HUES48 (cell line): Measurements from ENCODE around the gene LGALS8.

Experiments
- H3K27ac ChIP-seq: one replicate; pipeline ENCODE4 v1.7.0; 2013; ENCODE audit warnings: low read depth, low read length, inconsistent platforms
- H3K27me3 ChIP-seq: 2 replicates; pipeline ENCODE4 v1.6.1; 2013; ENCODE audit warnings: mild to moderate bottlenecking, low read length; ENCODE audit not compliant: control insufficient read depth, insufficient read depth
- H3K36me3 ChIP-seq: 2 replicates; pipeline ENCODE4 v1.6.1; 2013; ENCODE audit warnings: low read length; ENCODE audit not compliant: control insufficient read depth, insufficient read depth
- H3K4me1 ChIP-seq: 2 replicates; pipeline ENCODE4 v1.6.1; 2013; ENCODE audit warnings: mild to moderate bottlenecking, low read length; ENCODE audit not compliant: control insufficient read depth, insufficient read depth
- H3K4me3 ChIP-seq: 2 replicates; pipeline ENCODE4 v1.5.1; 2013; ENCODE audit warnings: mild to moderate bottlenecking, low read depth, low read length
- H3K9ac ChIP-seq: 2 replicates; pipeline ENCODE4 v1.6.1; 2013; ENCODE audit warnings: mild to moderate bottlenecking, low read depth, low read length, moderate library complexity
- H3K9me3 ChIP-seq: 2 replicates; pipeline ENCODE4 v1.6.1; 2013; ENCODE audit warnings: low read length; ENCODE audit not compliant: control insufficient read depth, insufficient read depth

The LGALS8 gene

DNA sequence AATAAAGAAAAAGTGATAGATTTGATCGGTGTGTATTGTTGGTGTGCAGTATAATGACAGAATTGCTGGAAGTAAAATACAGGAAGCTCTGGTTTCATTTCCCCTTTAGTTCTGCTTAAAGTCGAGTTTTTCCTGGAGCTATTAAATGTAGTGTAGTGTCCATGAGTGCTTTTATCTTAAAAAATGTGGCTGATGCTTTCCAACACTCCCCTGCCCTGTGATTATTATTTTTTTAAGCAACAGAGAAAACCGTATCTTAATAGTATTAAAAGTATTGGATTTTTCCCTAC, 1.1 kb downstream of the LGALS8 start:
- Histone ChIP-seq H3K9me3 (no peaks in the 10 kb centered on the region), H3K4me1 (peaks cover 4% of the 10 kb centered on the region; the same call in 1 of the 2 replicates), H3K27ac (no peak overlapping the region), H3K27me3 (peaks cover 22% of the 10 kb centered on the region), H3K4me3 (peak overlapping the region; percentile 89), H3K9ac (no peak overlapping the region), H3K36me3 (no peaks in the 10 kb centered on the region)

DNA sequence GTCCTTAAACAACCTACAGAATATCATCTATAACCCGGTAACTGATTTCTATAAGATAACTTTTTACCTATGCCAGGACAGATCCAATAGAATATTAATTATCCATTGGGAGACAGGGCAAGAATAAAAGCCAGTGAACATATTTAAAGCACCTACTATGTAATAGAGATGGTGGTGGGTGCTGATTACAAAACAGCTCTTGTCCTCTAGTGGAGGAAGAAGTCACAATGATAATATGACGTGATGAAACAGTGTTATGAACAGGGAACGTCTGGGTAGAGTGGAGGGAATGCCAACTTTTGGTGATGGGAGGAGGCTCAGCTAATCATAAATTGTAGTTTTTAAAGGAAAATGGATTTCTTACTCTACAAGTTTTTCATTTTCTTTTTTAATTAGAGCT, 2.3 kb downstream of the LGALS8 start:
- Histone ChIP-seq H3K9ac (no peak overlapping the region), H3K27me3 (peaks cover 22% of the 10 kb centered on the region), H3K4me3 (no peak overlapping the region), H3K27ac (no peak overlapping the region), H3K9me3 (no peaks in the 10 kb centered on the region), H3K36me3 (no peaks in the 10 kb centered on the region), H3K4me1 (peaks cover 4% of the 10 kb centered on the region; the same call in 1 of the 2 replicates)

DNA sequence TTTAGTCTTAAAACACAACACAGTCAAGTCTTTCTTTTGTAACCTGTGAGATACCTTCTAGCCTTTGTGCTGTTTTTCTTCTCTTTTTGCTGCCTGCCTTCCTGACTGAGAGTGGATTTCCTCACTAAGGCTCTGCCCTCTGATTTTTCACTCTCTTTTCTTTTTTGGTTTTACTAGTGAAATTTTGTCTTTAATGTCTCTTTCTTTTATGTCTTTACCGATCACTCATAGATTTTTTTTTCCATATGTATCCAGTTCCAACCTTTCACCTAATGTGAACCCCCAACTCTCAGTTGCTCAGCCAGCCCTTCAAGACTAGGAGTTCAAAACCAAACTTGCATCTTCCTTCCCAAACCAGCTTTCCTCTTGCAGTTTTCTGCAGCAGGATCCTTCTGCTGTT, 6.5 kb downstream of the LGALS8 start:
- Histone ChIP-seq H3K4me1 (no peaks in the 10 kb centered on the region), H3K36me3 (no peaks in the 10 kb centered on the region), H3K27me3 (no peaks in the 10 kb centered on the region), H3K4me3 (no peak overlapping the region), H3K9me3 (no peaks in the 10 kb centered on the region), H3K9ac (no peak overlapping the region), H3K27ac (no peak overlapping the region)

DNA sequence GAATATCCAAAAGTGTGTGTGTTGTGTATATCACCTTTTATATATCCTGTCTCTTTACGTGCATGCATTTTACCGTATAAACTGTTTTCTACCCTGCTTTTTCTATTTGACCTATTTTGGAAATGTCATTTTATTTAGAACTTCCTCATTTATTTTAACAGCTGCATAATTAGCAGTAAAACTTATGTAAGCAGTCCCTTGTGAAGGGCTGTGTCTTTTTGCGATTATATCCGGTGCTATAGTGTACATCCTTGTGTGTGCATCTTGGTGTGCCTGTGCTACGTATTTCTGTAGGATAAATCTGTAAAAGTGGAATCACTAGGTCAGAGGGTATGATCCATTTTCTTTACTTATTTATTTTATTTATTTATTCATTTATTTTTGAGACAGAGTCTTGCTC, 7.2 kb downstream of the LGALS8 start:
- Histone ChIP-seq H3K36me3 (no peaks in the 10 kb centered on the region), H3K27me3 (no peaks in the 10 kb centered on the region), H3K9me3 (no peaks in the 10 kb centered on the region), H3K9ac (no peak overlapping the region), H3K4me1 (no peaks in the 10 kb centered on the region), H3K4me3 (no peak overlapping the region), H3K27ac (no peak overlapping the region)

DNA sequence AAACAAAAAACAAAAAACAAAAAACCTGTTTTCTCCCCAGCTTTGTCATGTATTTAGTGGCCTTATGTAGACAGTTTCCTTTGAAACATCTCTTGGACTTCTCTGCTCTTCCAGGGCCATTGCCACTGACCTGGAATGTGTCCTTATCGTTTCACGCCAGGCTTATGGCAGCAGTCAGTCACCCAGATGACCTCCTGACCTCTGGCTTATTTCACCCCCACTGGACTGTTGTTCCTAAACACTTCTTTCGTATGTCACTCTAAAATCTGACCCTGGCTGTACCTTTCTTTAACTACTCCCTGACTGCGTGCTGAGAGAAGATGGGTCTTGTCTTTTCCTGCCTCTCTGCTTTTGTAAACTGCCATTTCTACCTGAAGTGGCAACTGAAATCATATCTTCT, 9.1 kb downstream of the LGALS8 start:
- Histone ChIP-seq H3K27ac (no peak overlapping the region), H3K4me3 (no peak overlapping the region), H3K9me3 (no peaks in the 10 kb centered on the region), H3K36me3 (no peaks in the 10 kb centered on the region), H3K9ac (no peak overlapping the region), H3K4me1 (no peaks in the 10 kb centered on the region), H3K27me3 (no peaks in the 10 kb centered on the region)

DNA sequence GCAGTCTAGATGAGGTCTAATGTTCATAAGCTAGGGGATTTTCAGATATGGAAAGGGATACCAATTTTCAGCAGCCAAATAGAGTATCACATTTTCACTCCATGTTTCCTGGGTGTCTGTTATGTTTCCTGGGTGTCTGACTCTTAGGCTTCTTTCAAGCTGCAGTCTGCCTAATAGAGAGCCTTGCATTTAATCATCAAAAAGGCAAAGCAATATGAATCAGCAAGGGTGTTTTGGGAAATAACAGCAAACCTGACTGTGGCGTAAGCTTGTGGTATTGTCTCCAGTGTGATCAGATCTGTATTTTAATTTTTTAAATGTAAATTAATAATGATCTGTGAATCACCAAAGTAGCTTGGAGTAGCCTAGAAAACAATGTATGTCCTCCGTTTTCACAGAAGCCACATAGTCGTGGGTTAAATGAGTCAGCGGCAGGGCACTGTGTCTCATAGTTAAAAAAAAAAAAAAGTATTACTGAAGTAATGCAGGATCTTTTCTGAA, 10.4 kb downstream of the LGALS8 start:
- Histone ChIP-seq H3K4me1 (no peaks in the 10 kb centered on the region), H3K36me3 (no peaks in the 10 kb centered on the region), H3K9ac (no peak overlapping the region), H3K9me3 (no peaks in the 10 kb centered on the region), H3K27ac (no peak overlapping the region), H3K27me3 (no peaks in the 10 kb centered on the region), H3K4me3 (no peak overlapping the region)

DNA sequence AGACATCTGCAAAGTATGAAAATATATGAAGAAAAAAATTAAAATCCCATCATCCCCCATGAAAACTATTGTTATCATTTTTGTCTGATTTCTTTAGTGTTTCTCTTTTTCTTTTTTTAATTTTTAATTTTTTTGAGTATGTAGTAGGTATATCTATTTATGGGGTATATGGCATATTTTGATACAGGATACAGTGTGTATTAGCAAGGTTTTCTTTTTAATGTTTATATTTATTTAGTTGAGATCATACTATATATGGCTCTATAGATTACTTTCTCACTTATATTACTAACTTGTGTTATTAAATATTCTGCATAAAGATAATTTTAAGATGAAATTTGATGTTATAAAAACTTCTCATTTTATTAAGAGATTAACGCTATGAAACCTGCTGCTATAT, 11.4 kb downstream of the LGALS8 start:
- Histone ChIP-seq H3K4me3 (no peak overlapping the region), H3K9me3 (no peaks in the 10 kb centered on the region), H3K4me1 (no peaks in the 10 kb centered on the region), H3K36me3 (no peaks in the 10 kb centered on the region), H3K9ac (no peak overlapping the region), H3K27ac (no peak overlapping the region), H3K27me3 (no peaks in the 10 kb centered on the region)

DNA sequence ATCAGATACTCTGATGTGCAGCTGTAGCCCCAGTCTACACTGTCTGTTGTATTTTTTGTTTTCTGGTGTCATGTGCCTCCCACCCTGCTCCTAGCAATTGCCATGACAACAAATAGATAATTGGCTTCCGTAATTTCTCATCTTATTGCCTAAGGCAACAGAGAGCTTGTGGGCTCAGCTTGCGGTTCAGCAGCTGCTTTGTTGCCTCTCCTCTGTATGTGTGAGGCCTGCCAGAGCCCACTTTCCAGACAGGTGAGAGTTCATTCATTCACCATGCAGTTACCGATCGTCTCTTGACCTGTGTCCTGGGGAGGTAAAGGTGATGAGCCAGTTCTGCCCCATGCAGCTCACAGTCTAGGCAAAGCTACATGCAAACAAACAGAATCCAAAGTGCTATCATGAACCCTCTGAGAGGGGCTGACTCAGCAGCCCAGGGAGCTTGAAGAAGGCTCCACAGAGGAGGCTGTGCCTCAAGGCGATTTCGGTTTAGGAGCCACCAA, 11.9 kb downstream of the LGALS8 start:
- Histone ChIP-seq H3K27me3 (no peaks in the 10 kb centered on the region), H3K9ac (no peak overlapping the region), H3K4me1 (no peaks in the 10 kb centered on the region), H3K4me3 (no peak overlapping the region), H3K27ac (no peak overlapping the region), H3K9me3 (no peaks in the 10 kb centered on the region), H3K36me3 (peaks cover 1% of the 10 kb centered on the region; the same call in 1 of the 2 replicates)

DNA sequence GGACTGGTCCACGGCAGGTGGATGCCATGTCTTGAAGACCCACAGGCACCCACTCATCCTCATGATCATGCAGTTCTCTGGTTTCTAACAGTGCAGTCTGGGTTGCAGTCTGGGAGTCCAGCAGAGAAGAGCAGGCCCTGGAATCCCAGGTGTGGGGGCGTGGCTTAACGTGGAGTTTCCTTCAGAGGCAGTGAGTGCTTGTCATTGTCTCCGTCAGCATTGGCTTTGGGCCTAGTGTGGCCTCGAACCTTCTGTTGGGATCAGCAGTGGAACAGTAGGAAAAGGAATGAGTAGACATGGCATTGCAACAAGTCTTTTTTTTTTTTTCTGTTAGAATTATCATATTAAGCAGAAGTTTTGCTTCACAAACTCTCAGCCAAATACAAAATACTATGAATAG, 12.8 kb downstream of the LGALS8 start:
- H3K4me1 ChIP-seq, result no peaks in the 10 kb centered on the region
- no peaks in the 10 kb centered on the region for H3K9me3 ChIP-seq
- H3K27me3 ChIP-seq, result no peaks in the 10 kb centered on the region
- peaks cover 8% of the 10 kb centered on the region for H3K36me3 ChIP-seq
- no peak overlapping the region for H3K9ac ChIP-seq
- H3K27ac ChIP-seq, result no peak overlapping the region
- H3K4me3 ChIP-seq, result no peak overlapping the region

DNA sequence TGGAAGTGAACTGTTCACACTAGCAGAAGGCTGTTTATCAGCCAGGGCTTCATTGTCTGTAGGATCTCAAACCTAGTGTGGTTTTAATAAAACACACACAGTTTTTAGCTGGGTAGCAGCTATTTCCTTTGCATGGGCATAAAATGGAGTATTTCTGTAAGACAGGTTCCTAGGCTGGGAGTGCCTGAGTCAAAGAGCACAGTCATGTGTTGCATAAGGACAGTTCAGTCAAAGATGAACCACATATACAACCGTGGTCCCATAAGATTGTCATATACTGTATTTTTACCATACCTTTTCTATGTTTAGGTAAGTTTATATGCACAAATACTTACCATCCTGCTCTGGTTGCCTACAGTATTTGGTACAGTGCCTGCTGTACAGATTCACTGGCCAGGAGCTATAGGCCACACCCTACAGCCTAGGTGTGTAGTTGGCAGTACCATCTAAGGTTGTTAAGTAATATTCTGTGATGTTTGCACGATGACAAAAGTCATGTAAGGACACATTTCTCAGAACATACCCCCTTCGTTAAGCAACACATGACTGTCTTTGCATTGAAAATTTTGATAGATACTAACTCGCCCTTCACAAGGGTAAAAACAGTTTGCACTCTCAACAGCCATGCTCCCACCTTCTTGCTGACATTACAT, 17.2 kb downstream of the LGALS8 start:
- H3K4me1 ChIP-seq, result no peaks in the 10 kb centered on the region
- H3K36me3 ChIP-seq, result peaks cover 44% of the 10 kb centered on the region
- no peak overlapping the region for H3K27ac ChIP-seq

DNA sequence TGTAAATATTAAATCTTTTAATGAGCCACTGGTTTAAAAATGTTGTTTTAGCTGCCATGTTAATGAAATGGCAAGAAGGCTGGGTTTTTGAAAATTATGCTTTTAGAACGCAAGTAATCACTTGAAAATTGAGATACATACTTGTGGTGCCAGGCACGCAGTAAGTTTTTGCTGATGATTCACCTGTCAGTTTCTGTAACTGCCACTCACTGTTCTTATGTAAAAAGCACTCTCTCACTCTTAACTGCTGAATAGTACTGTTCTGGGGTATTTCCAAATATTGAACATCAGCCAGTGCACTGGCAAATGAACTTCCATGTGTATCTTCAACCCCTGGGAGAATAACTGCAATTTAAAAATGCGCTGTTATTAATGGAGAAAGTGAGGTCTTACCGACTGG, 17.9 kb downstream of the LGALS8 start:
- H3K4me1 ChIP-seq, result no peaks in the 10 kb centered on the region
- no peak overlapping the region for H3K4me3 ChIP-seq
- H3K9ac ChIP-seq, result no peak overlapping the region
- no peaks in the 10 kb centered on the region for H3K27me3 ChIP-seq
- H3K27ac ChIP-seq, result no peak overlapping the region
- H3K9me3 ChIP-seq, result no peaks in the 10 kb centered on the region
- peaks cover 52% of the 10 kb centered on the region for H3K36me3 ChIP-seq

More for the DNA sequence above, 17.2 kb downstream of the LGALS8 start:
- Histone ChIP-seq H3K9ac (no peak overlapping the region), H3K27me3 (no peaks in the 10 kb centered on the region), H3K4me3 (no peak overlapping the region), H3K9me3 (no peaks in the 10 kb centered on the region)
